PC-9 (cell line): ENCODE results near the gene ETS2.

ENCODE experiments used
- EZH2 ChIP-seq: fragments of 200-600 bp; sonication (generic); IDR thresholded peaks from 2 replicates; pipeline ENCODE4 v1.8.0; 2017; ENCODE audit warnings: antibody characterized with exemption, low read depth
- TF ChIP-seq, protein P1 (sequence below): fragments of 200-600 bp; sonication (generic); conservative IDR thresholded peaks from 2 replicates; pipeline ENCODE4 v1.6.1; 2017; ENCODE audit warnings: mixed run types, antibody characterized with exemption, mild to moderate bottlenecking, moderate library complexity

DNA sequence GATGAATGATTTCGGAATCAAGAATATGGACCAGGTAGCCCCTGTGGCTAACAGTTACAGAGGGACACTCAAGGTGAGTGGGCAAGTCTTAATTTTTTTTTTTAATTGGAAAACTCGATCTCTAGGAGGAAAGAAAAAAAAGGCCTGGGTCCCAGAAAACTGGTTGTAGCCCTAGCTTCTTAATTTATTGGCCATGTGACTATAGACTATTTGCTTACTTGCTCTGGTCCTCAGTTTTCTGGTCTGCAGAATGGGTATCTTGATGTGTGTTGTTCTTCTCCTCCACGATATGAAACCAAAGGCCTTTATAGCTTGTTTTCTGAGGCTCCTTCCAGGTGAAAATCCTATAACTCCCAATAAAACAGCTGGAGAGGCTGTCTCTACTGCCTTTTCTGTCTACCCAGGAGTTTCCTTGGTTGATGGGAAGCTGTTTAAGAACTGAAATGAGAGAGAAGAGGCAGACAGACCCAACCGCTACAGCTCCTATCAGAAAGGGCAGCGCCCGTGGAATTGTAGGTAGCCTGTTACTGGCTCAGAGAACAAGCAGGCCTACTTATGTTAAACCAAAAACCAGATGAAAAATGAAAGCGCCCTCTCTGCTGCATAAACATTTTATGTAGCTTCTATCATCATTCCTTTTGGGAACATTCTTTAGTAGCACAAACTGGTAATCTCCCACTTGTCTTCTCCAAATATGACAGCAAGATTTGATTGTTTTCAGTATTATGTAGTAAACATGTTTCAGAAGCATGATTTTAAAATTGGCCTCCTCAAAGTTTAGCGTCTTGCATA lies 4.5 kb downstream of the ETS2 start:
- TF ChIP-seq, protein P1, sequence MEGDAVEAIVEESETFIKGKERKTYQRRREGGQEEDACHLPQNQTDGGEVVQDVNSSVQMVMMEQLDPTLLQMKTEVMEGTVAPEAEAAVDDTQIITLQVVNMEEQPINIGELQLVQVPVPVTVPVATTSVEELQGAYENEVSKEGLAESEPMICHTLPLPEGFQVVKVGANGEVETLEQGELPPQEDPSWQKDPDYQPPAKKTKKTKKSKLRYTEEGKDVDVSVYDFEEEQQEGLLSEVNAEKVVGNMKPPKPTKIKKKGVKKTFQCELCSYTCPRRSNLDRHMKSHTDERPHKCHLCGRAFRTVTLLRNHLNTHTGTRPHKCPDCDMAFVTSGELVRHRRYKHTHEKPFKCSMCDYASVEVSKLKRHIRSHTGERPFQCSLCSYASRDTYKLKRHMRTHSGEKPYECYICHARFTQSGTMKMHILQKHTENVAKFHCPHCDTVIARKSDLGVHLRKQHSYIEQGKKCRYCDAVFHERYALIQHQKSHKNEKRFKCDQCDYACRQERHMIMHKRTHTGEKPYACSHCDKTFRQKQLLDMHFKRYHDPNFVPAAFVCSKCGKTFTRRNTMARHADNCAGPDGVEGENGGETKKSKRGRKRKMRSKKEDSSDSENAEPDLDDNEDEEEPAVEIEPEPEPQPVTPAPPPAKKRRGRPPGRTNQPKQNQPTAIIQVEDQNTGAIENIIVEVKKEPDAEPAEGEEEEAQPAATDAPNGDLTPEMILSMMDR = no peak
- no peak for TF ChIP-seq EZH2
